Stimulated activated CD4-positive, alpha-beta T cell treated with anti-CD3 and anti-CD28 coated beads, Interleukin-1b, Interleukin-23, amount 100 ng/mL, for 1 hour (primary cell): ENCODE data around the gene CD200.

Experiments used
- DNase-seq, 2 donors: peaks; one replicate each; pipeline ENCODE4 v3.0.0-alpha.2; 2020; ENCODE audit warnings: low read depth in 2 of 2

Gene CD200, protein sequence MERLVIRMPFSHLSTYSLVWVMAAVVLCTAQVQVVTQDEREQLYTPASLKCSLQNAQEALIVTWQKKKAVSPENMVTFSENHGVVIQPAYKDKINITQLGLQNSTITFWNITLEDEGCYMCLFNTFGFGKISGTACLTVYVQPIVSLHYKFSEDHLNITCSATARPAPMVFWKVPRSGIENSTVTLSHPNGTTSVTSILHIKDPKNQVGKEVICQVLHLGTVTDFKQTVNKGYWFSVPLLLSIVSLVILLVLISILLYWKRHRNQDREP

GRCh38 chr3:112333002-112333380 is at the start of gene CD200:
TSS of gene CD200 (plus strand) at chr3:112333156. CDS start at chr3:112333213, 57 bp downstream.
- peak in 1 of 2 donors; percentile 27 for DNase-seq

DNA sequence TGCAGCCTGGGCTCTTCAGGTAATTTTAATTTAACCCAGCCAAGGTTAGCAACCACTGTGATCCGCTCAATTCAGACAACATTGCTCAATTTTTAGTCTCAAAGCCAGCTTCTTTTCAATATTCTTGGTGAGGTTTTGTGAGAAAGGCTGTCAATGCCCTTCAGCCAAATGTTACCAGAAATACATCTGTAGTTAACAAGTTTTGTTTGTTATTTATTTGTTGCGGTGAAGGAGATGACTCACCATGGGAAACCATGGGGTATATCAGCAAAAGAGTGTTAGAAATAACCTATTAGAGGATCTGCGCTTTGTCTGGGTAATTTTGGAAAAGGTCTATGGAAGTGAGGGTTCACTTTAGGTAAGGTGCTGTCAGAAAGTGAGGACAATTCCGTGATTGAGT is 43.9 kb upstream of the CD200 start:
- DNase-seq = no peak

DNA sequence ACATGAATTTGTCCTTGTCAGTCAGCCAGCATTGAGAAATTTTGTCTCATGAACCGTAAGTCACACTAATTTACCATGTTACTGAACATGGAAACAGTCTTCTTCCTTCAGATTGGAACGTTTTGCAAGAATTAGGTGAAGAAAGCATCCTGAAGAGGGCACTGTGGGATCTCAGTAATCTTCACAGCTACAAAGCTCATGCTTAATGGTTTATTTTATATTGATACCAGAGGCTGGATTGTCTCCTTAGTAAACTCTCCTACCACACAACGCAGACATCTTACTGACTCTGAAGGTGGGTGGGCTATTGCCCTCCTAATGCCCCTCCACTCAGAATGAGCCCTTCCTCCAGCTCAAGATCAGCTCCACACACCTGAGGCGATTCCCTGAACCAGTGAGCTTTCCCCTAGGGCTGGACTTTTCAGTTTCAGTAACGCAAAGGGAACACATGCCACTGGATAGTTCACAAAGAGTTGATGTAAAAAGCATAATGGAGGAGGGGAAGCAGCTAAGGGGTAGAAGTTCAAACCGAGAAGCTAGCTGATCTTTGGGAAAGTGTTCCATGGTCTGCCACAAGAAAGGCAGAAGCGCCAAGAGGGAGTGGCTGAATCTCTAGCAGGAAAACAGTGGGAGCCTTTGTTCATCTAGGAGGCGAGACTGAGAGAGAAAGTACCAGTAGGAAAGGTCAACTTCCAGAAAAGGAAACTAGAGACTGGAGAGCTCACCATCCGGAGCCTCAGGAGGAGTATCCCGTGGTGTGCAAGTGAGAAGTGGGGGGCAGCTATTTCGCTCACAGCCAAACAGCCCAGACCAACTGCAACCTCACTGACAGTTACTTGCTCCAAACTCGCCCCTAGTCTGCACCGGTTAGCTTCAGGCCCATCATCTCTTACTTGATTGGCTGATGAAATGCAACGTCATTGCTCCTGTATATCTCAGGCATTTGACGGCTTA is 39.3 kb upstream of the CD200 start, which contains the start of gene SLC9C1:
Gene SLC9C1 (minus strand): TSS at position 849 of the 954 bp plus-strand sequence. CDS start 7,425 bp downstream, outside the sequence.
- no peak for DNase-seq

GRCh38 chr3:112297714-112298113 is 35.2 kb upstream of the CD200 start:
- DNase-seq = no peak

GRCh38 chr3:112298781-112299180 is 34.2 kb upstream of the CD200 start:
- no peak for DNase-seq

- DNase-seq = no peak
Observed at GRCh38 chr3:112302150-112302830, 30.7 kb upstream of the CD200 start.

DNA sequence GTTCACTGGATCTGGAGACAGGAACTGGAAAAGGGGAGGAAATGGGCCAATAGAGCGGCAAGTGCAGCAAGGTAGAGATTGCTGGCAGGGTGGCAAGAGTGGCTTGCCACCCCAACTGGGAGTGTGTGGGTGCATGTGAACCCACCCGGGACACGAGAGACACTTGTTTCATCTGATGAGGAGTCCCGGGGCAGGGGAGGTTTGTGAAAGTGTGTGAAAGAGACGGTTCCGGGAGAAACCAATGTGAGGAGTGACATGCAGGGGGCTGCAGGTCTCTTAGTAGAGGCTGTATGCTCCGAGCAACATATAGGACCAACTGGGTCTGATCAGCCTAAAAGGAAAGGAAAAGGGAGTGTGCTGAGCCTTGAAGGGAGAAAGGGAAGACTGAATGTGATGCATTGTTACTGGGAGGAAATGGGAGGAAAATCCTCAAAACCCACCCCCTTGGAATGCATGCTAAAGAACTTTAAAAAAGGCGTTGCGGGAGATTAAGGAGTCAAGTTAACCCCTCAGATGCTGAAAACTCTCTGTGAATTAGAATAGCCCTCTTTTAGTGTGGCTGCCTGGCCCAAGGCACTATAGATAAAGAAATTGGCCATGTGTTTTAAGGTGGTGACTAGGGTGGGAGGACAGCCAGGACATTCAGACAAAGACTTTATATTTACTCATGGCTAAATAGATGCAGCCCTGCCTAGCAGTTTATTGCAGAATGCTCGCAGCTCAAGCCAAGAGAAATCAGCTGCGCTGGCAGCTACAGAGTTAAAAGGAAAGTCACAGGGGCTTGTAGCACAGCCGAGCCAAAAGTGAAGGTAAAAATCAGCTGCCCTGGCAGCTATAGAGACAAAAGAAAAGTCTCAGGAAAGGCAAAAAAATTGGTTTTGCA is 29.8 kb upstream of the CD200 start:
- no peak for DNase-seq

- no peak for DNase-seq
Observed at GRCh38 chr3:112303764-112304325, 29.1 kb upstream of the CD200 start.

DNA sequence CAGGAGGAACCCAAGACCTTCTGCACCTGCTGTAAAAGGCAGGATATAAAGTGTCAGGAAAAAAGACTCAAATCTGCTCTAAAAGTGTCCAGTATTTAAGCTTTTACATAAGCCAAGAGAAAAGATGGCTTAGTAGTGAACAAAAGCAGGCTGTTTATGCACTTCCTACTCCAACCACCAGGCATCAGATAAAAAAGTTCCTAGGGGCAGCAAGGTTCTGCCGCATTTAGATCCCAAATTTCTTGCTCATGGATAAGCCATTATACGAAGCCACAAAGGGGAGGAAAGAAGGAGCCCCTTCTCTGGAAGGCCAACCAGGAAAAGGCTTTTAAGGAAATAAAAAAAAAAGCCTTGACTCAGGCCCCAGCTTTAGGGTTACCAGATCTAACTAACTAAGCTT is 28.3 kb upstream of the CD200 start:
- DNase-seq = no peak

DNA sequence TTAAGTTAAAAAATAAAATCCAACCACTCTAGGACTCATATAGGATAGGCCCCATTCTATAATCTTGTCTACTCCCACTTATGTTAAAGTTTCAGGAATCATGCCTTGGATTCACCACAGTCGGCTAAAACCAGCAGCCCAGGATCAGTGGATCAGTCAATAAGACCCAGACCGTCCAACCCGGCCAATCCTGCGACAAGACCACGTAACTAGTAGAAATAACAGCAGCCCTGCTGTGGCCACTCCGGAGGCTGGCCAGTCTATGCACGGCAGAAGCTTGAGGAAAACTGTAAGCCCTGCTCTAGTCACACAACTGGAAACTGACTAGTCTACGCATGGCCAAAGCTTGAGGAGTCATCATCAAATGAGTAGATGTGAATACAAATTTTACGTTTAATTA is 26.1 kb upstream of the CD200 start:
- DNase-seq = no peak

DNA sequence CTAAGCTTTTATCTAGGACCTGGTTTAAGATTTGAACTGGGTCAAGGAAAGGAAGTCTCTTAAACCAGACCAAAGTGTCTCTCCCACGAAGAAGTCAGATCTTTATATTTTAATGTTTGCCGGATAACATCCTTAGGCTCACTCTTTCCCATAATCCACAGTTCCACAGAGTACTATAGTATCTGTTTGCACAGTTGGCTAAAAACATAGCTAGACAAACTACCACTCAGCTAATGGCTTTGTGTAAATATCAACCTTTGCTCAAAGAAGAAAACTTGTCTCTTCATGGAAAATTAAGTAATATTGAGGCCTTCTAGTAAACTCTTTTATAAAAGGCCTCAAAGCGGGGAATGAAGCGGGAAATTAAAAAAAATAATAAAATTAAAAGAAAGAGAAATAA is 25.4 kb upstream of the CD200 start:
- no peak for DNase-seq

GRCh38 chr3:112308151-112308911 is 24.6 kb upstream of the CD200 start:
- no peak for DNase-seq

- no peak for DNase-seq
Observed at GRCh38 chr3:112314649-112315048, 18.3 kb upstream of the CD200 start.

DNA sequence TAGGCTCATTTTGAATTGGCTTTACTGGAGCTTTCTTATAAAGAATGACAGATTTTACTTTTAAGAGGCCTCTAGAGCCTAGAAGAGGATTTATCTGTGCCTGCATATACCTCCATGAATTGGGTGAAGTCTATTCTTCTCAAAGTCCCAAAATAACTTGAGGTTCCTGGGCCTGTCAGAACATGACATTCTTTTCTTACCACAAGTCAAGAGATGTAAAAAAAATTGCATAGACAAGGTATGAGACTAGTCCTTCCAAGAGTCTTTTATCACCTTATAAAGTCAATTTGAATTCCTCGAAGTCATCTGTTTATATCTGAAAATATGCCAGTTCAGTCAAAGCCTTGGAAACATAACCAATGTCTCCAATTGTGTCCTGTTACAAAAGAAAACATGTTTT is 17.2 kb upstream of the CD200 start:
- no peak for DNase-seq

DNA sequence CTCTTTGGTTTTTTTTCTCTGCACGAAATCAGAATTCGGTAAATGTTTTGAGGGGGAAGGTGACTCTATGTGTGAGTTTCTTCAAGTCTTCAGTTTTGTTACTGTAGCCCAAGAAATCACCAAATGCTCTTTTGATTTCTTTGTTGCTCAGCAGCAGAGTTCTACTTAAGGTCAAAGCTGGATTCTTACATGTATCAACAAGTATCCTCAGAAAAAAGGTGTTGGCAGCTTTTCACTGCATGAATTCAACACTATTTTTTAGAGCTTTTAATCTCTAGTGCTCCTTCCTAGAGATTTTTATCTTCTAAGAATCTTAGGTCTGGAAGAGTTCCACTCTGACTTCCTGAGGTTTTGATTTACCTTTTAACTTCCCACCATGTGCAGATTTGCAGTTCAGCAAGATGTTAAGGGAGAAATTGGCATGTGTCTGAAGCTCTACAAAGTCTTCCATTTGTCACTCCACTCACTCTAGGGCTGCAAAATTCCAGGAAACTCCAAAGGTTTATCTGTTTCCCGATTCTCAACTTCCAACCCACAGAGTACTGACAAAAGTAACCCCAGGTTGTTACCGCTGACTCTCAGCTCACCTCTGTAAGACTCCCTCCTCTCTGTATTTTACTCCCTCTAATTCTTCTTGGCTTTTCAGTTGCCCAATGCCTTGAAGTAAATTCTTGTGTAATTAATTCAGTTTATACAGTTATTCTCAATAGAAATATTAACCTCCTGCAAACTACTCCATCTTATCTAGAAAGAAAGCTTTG is 13.3 kb upstream of the CD200 start:
- DNase-seq = no peak

- DNase-seq = no peak
Observed at GRCh38 chr3:112320691-112321090, 12.3 kb upstream of the CD200 start.

DNA sequence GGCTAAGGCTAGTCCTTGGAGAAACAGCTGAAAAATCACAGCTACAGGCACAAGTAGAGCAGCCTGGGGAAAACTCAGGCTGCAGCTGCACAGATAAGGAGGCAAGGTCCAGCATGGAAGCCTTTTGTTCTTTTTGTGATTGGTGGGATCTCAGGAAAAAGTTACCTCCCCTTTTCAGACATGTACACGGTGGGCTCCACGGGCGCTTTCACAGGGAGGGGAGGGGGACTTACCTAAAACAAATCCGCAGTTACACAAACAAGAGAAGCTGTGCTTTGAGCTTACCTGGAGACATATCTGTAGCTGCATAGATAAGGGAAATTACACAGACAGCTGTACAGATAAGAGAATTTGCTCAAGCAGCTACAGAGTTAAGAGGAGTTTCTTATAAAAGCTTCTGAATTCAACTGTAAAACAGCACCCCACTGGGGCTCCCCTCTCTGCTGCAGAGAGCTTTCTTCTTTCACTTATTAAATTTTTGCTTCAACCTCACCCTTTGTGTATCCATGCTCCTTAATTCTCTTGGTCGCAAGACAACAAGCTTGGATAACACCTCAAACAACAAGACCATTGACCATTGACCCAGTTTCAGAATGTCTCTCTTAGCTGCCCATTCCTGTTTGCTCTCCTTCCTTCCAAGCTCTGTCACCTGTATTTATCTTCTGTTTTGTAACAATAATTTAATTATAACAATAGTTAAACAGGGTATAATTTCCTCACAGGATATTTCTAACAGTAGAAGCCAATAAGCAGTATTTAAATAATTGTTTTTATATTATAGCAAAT is 10.9 kb upstream of the CD200 start:
- DNase-seq = no peak

- no peak for DNase-seq
Observed at GRCh38 chr3:112327371-112327951, 5.5 kb upstream of the CD200 start.
